H9 (cell line): ENCODE data around the gene DCN. TPM values are rescaled to one million over a fixed set of nuclear protein-coding genes. Genes with fewer than 3 reads are reported as not detected.

ENCODE experiments used
- DNase-seq: peaks from one replicate; pipeline ENCODE4 v3.0.0-alpha.2; 2017
- H2AFZ ChIP-seq: one replicate; pipeline ENCODE4 v1.6.1; 2013; ENCODE audit warnings: mild to moderate bottlenecking, low read length, control low read depth, moderate library complexity
- H2AK5ac ChIP-seq: 2 replicates; pipeline ENCODE4 v1.6.1; 2013; ENCODE audit warnings: low read length, control low read depth, mixed read lengths; ENCODE audit not compliant: insufficient read length
- H2BK120ac ChIP-seq: one replicate; pipeline ENCODE4 v1.6.1; 2013; ENCODE audit warnings: low read depth, mild to moderate bottlenecking, low read length, control low read depth, inconsistent platforms; ENCODE audit not compliant: poor library complexity, severe bottlenecking
- H2BK12ac ChIP-seq: 2 replicates; pipeline ENCODE4 v1.6.1; 2013; ENCODE audit warnings: low read length, control low read depth, mixed read lengths, low read depth; ENCODE audit not compliant: insufficient read length
- H2BK15ac ChIP-seq: 2 replicates; pipeline ENCODE4 v1.6.1; 2013; ENCODE audit warnings: low read depth, low read length, control low read depth
- H2BK20ac ChIP-seq: one replicate; pipeline ENCODE4 v1.6.1; 2013; ENCODE audit warnings: low read depth, mild to moderate bottlenecking, low read length, control low read depth, inconsistent platforms; ENCODE audit not compliant: poor library complexity, severe bottlenecking
- H2BK5ac ChIP-seq: 2 replicates; pipeline ENCODE4 v1.6.1; 2013; ENCODE audit warnings: low read length, control low read depth, mixed read lengths; ENCODE audit not compliant: insufficient read length
- H3K14ac ChIP-seq: 2 replicates; pipeline ENCODE4 v1.6.1; 2013; ENCODE audit warnings: low read length, control low read depth; ENCODE audit not compliant: insufficient read depth
- H3K18ac ChIP-seq: 2 replicates; pipeline ENCODE4 v1.6.1; 2013; ENCODE audit warnings: low read depth, mild to moderate bottlenecking, mixed read lengths, low read length, control low read depth; ENCODE audit not compliant: insufficient read length
- H3K23ac ChIP-seq: 2 replicates; pipeline ENCODE4 v1.6.1; 2013; ENCODE audit warnings: low read length, control low read depth, mixed read lengths, low read depth; ENCODE audit not compliant: insufficient read length
- H3K23me2 ChIP-seq: 2 replicates; pipeline ENCODE4 v1.6.1; 2013; ENCODE audit warnings: low read depth, mild to moderate bottlenecking, mixed read lengths, low read length, control low read depth; ENCODE audit not compliant: insufficient read length, poor library complexity, severe bottlenecking
- H3K27ac ChIP-seq: 2 replicates; pipeline ENCODE4 v1.5.1; 2013; ENCODE audit warnings: low read length, control low read depth, mixed read lengths, low read depth; ENCODE audit not compliant: insufficient read length
- H3K27me3 ChIP-seq: 2 replicates; pipeline ENCODE4 v1.6.1; 2013; ENCODE audit warnings: low read length, control low read depth, inconsistent platforms; ENCODE audit not compliant: insufficient read depth
- H3K4ac ChIP-seq: 2 replicates; pipeline ENCODE4 v1.6.1; 2013; ENCODE audit warnings: low read depth, mild to moderate bottlenecking, control low read depth, inconsistent platforms, low read length, moderate library complexity
- H3K4me1 ChIP-seq: 2 replicates; pipeline ENCODE4 v1.6.1; 2013; ENCODE audit warnings: low read length, control low read depth, inconsistent platforms; ENCODE audit not compliant: insufficient read depth
- H3K4me2 ChIP-seq: 2 replicates; pipeline ENCODE4 v1.6.1; 2013; ENCODE audit warnings: low read length, control low read depth, mixed read lengths; ENCODE audit not compliant: insufficient read length, insufficient read depth
- H3K56ac ChIP-seq: 2 replicates; pipeline ENCODE4 v1.6.1; 2013; ENCODE audit warnings: low read depth, mild to moderate bottlenecking, mixed read lengths, low read length, control low read depth; ENCODE audit not compliant: insufficient read length
- H3K79me1 ChIP-seq: 2 replicates; pipeline ENCODE4 v1.6.1; 2013; ENCODE audit warnings: low read depth, mild to moderate bottlenecking, moderate library complexity, low read length, control low read depth, inconsistent platforms; ENCODE audit not compliant: insufficient read depth, poor library complexity, severe bottlenecking
- H3K79me2 ChIP-seq: 2 replicates; pipeline ENCODE4 v1.6.1; 2013; ENCODE audit warnings: low read length, control low read depth, inconsistent platforms; ENCODE audit not compliant: insufficient read depth
- H3K9ac ChIP-seq: 2 replicates; pipeline ENCODE4 v1.6.1; 2013; ENCODE audit warnings: low read length, control low read depth, mixed read lengths; ENCODE audit not compliant: insufficient read length; ENCODE audit errors: extremely low read depth
- H3K9me3 ChIP-seq: one replicate; pipeline ENCODE4 v1.6.1; 2013; ENCODE audit warnings: low read depth, low read length, inconsistent platforms; ENCODE audit not compliant: control insufficient read depth
- H3T11ph ChIP-seq: one replicate; pipeline ENCODE4 v1.6.1; 2013; ENCODE audit warnings: mild to moderate bottlenecking, low read length, control low read depth, inconsistent platforms
- H4K20me1 ChIP-seq: one replicate; pipeline ENCODE4 v1.6.1; 2013; ENCODE audit not compliant: control insufficient read depth, insufficient read length, insufficient read depth
- H4K5ac ChIP-seq: 2 replicates; pipeline ENCODE4 v1.6.1; 2013; ENCODE audit warnings: low read depth, mild to moderate bottlenecking, mixed read lengths, low read length, control low read depth; ENCODE audit not compliant: insufficient read length
- H4K8ac ChIP-seq: replicated peaks from 2 replicates; pipeline ENCODE4 v1.6.1; 2013; ENCODE audit warnings: low read length, control low read depth, mixed read lengths, low read depth; ENCODE audit not compliant: insufficient read length
- H4K91ac ChIP-seq: 2 replicates; pipeline ENCODE4 v1.6.1; 2013; ENCODE audit warnings: low read depth, mild to moderate bottlenecking, moderate library complexity, mixed read lengths, low read length, control low read depth; ENCODE audit not compliant: insufficient read length
- H3K27ac Mint-ChIP-seq, 3 experiments: 2 replicates in 2 of 3; 3 replicates in 1 of 3; pipeline ENCODE4 v1.8.0; 2020 to 2021; ENCODE audit warnings: mixed read lengths in 3 of 3, mild to moderate bottlenecking in 1 of 3, moderate library complexity in 1 of 3
- H3K27me3 Mint-ChIP-seq: 2 replicates; pipeline ENCODE4 v1.8.0; 2021; ENCODE audit warnings: low read depth, mild to moderate bottlenecking, moderate library complexity, mixed read lengths
- H3K36me3 Mint-ChIP-seq, 3 experiments: 2 replicates in 2 of 3; 3 replicates in 1 of 3; pipeline ENCODE4 v1.8.0; 2020 to 2021; ENCODE audit warnings: low read depth in 3 of 3, mixed read lengths in 3 of 3; ENCODE audit not compliant: insufficient read depth in 1 of 3
- H3K4me1 Mint-ChIP-seq, 2 experiments: 2 replicates each; pipeline ENCODE4 v1.8.0; 2020; ENCODE audit warnings: mixed read lengths in 2 of 2
- H3K4me3 Mint-ChIP-seq, 2 experiments: 2 replicates in 1 of 2; 3 replicates in 1 of 2; pipeline ENCODE4 v1.8.0; 2020 to 2021; ENCODE audit warnings: mild to moderate bottlenecking in 2 of 2, mixed read lengths in 2 of 2, moderate library complexity in 1 of 2
- H3K9me3 Mint-ChIP-seq, 2 experiments: 2 replicates in 1 of 2; 3 replicates in 1 of 2; pipeline ENCODE4 v1.8.0; 2020; ENCODE audit warnings: mild to moderate bottlenecking in 2 of 2, mixed read lengths in 2 of 2, moderate library complexity in 1 of 2
- WGBS: extraction: QIAGEN DNeasy Blood & Tissue Kit; methylation state at CpG from one replicate; pipeline ENCODE4 v1.1.7; 2013; ENCODE audit warnings: missing lambda C conversion rate, low lambda C conversion rate, mixed read lengths; ENCODE audit not compliant: insufficient read length; ENCODE audit errors: extremely low coverage; 5-methylcytosine and 5-hydroxymethylcytosine counted together
- total RNA-seq: library from RNA; stranded (reverse); gene quantifications from 2 replicates; pipeline ENCODE4 v1.2.1, GENCODE V29; 2021
- TF ChIP-seq, protein P1 (sequence below): fragments of 200-600 bp; sonication (generic); conservative IDR thresholded peaks from 3 replicates; pipeline ENCODE4 v1.8.0; 2021; ENCODE audit warnings: antibody characterized with exemption, mild to moderate bottlenecking

The DCN gene
- total RNA-seq, 1 experiment from 2014 or later = not detected

DNA sequence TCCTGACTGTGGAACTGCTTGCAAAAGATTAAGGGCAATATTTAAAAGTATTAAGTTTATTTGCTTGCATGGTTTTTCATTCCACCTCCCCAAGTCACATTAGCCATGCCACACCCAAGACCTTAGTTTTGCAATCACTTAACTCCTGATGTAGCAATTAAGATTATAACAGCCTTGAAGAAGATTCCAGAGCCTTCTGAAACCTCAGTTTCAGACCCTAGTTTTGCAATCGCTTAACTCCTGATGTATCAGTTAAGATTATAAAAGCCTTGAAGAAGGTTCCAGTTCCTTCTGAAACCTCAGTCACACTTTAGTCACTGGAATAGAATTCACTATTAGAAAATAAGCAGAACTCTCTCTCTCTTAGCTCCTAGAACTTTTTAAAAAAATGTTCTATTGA lies 42.7 kb upstream of the DCN start:
- H3K27ac Mint-ChIP-seq = no peak overlapping the region
- Histone ChIP-seq H4K20me1 (no peaks in the 10 kb centered on the region), H3K79me2 (no peaks in the 10 kb centered on the region), H3K23me2 (no peaks in the 10 kb centered on the region), H2AFZ (no peak overlapping the region), H3K4me2 (no peak overlapping the region), H3K9me3 (no peaks in the 10 kb centered on the region), H2BK20ac (no peak overlapping the region), H3K9ac (no peak overlapping the region), H3K56ac (no peak overlapping the region), H3K23ac (no peak overlapping the region), H3K4me1 (no peaks in the 10 kb centered on the region), H4K91ac (no peak overlapping the region), H3K4ac (no peak overlapping the region), H3K79me1 (no peaks in the 10 kb centered on the region), H2BK15ac (no peak overlapping the region), H2BK5ac (no peak overlapping the region), H3K14ac (no peak overlapping the region), H3K27me3 (no peaks in the 10 kb centered on the region), H2BK120ac (no peak overlapping the region), H2AK5ac (no peak overlapping the region), H3T11ph (no peak overlapping the region), H4K8ac (no peak overlapping the region), H2BK12ac (no peak overlapping the region), H4K5ac (no peak overlapping the region), H3K27ac (no peak overlapping the region), H3K18ac (no peak overlapping the region)
- H3K4me3 Mint-ChIP-seq = no peak overlapping the region
- TF ChIP-seq, protein P1, sequence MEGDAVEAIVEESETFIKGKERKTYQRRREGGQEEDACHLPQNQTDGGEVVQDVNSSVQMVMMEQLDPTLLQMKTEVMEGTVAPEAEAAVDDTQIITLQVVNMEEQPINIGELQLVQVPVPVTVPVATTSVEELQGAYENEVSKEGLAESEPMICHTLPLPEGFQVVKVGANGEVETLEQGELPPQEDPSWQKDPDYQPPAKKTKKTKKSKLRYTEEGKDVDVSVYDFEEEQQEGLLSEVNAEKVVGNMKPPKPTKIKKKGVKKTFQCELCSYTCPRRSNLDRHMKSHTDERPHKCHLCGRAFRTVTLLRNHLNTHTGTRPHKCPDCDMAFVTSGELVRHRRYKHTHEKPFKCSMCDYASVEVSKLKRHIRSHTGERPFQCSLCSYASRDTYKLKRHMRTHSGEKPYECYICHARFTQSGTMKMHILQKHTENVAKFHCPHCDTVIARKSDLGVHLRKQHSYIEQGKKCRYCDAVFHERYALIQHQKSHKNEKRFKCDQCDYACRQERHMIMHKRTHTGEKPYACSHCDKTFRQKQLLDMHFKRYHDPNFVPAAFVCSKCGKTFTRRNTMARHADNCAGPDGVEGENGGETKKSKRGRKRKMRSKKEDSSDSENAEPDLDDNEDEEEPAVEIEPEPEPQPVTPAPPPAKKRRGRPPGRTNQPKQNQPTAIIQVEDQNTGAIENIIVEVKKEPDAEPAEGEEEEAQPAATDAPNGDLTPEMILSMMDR = no peak
- no peaks in the 10 kb centered on the region for H3K36me3 Mint-ChIP-seq
- no peaks in the 10 kb centered on the region for H3K9me3 Mint-ChIP-seq
- H3K27me3 Mint-ChIP-seq = no peaks in the 10 kb centered on the region
- no peak for DNase-seq
- H3K4me1 Mint-ChIP-seq = no peaks in the 10 kb centered on the region
- WGBS = no CpG with 5 or more reads among the region's 1 CpG
